PC-3 (cell line): ENCODE measurements around the gene MTRF1. TPM values are rescaled to one million over a fixed set of nuclear protein-coding genes. Genes with fewer than 3 reads are reported as not detected.
"Not testable (repeated sequence)": the region's sequence is repeated elsewhere in the genome, so short reads cannot be mapped to it uniquely, and the experiment has no call there.

Source experiments
- ATAC-seq: fragments of 200-7000 bp; cut with Tn5 transposase; 2 replicates; pipeline ENCODE4 v1.9.1; 2020; ENCODE audit warnings: mild to moderate bottlenecking, moderate library complexity
- BruUV-seq: library from RNA; stranded (reverse); fragments of 400-500 nt; replicated peaks from 2 replicates; lab custom pipeline; 2021; lab: Mats Ljungman, UMichigan
- CTCF ChIA-PET: fragments of 300-600 bp; sonication (Branson Sonifier 250); formaldehyde crosslinking; loops from one replicate; lab custom pipeline; 2022; ENCODE audit warnings: antibody characterized with exemption; lab: Charles Lee
- POLR2A ChIA-PET: fragments of 300-600 bp; sonication (Branson Sonifier 250); formaldehyde crosslinking; loops from one replicate; lab custom pipeline; 2022; ENCODE audit warnings: antibody characterized with exemption; ENCODE audit not compliant: unreplicated experiment; lab: Charles Lee
- DNase-seq: peaks from one replicate; pipeline ENCODE4 v3.0.0-alpha.2; 2015
- H2AFZ ChIP-seq: fragments of 300-600 bp; sonication (generic); 2 replicates; pipeline ENCODE4 v1.6.0; 2016; ENCODE audit warnings: antibody characterized with exemption, low read length
- H3F3A ChIP-seq: fragments of 300-600 bp; sonication (generic); one replicate; pipeline ENCODE4 v1.6.0; 2017; ENCODE audit warnings: antibody characterized with exemption, low read length, control low read depth, mild to moderate bottlenecking; ENCODE audit not compliant: unreplicated experiment
- H3K27ac ChIP-seq: fragments of 300-600 bp; sonication (generic); 2 replicates; pipeline ENCODE4 v1.5.1; 2016; ENCODE audit warnings: mild to moderate bottlenecking, low read length
- H3K27me3 ChIP-seq: fragments of 300-600 bp; sonication (generic); 2 replicates; pipeline ENCODE4 v1.6.1; 2016; ENCODE audit warnings: low read length, mixed read lengths
- H3K36me3 ChIP-seq: fragments of 300-600 bp; sonication (generic); 2 replicates; pipeline ENCODE4 v1.6.1; 2016; ENCODE audit warnings: low read depth, mixed run types, low read length, mixed read lengths
- H3K4me1 ChIP-seq: fragments of 300-600 bp; sonication (generic); 2 replicates; pipeline ENCODE4 v1.5.1; 2016; ENCODE audit warnings: low read length; ENCODE audit not compliant: insufficient read depth
- H3K4me2 ChIP-seq: fragments of 300-600 bp; sonication (generic); 2 replicates; pipeline ENCODE4 v1.6.0; 2016; ENCODE audit warnings: low read length
- H3K4me3 ChIP-seq: fragments of 300-600 bp; sonication (generic); 2 replicates; pipeline ENCODE4 v1.5.1; 2016; ENCODE audit warnings: mild to moderate bottlenecking, low read length, mixed read lengths
- H3K79me2 ChIP-seq: fragments of 300-600 bp; sonication (generic); 2 replicates; pipeline ENCODE4 v1.6.1; 2017; ENCODE audit warnings: low read length, mixed read lengths
- H3K9ac ChIP-seq: fragments of 300-600 bp; sonication (generic); 2 replicates; pipeline ENCODE4 v1.6.0; 2016; ENCODE audit warnings: mild to moderate bottlenecking, low read length
- H3K9me2 ChIP-seq: fragments of 300-600 bp; sonication (generic); replicated peaks from 2 replicates; pipeline ENCODE4 v1.6.1; 2016; ENCODE audit warnings: mixed run types, low read length, mixed read lengths
- H3K9me3 ChIP-seq: fragments of 300-600 bp; sonication (generic); 2 replicates; pipeline ENCODE4 v1.6.1; 2016; ENCODE audit warnings: low read length, mixed read lengths
- H4K20me1 ChIP-seq: fragments of 300-600 bp; sonication (generic); 2 replicates; pipeline ENCODE4 v1.6.1; 2016; ENCODE audit warnings: low read length, mixed read lengths
- CTCF ChIP-seq: fragments of 300-600 bp; sonication (generic); conservative IDR thresholded peaks from 2 replicates; pipeline ENCODE4 v1.5.1; 2017; ENCODE audit warnings: antibody characterized with exemption, low read depth, mild to moderate bottlenecking, low read length
- EZH2 ChIP-seq: fragments of 300-600 bp; sonication (generic); IDR thresholded peaks from one replicate; pipeline ENCODE4 v1.6.1; 2017; ENCODE audit warnings: antibody characterized with exemption, mild to moderate bottlenecking, low read length; ENCODE audit not compliant: unreplicated experiment
- EZH2phosphoT487 ChIP-seq: fragments of 300-600 bp; sonication (generic); IDR thresholded peaks from 2 replicates; pipeline ENCODE4 v1.6.1; 2018; ENCODE audit warnings: mild to moderate bottlenecking, antibody characterized with exemption, low read length, borderline replicate concordance
- intact Hi-C: fragments of 100-400 bp; cut with micrococcal nuclease; formaldehyde crosslinking; loops from 2 replicates; pipeline ENCODE4 v1.9.0; 2023
- total RNA-seq: library from RNA; depleted of rRNA; stranded (reverse); fragments of >200 nt; gene quantifications from 2 replicates; pipeline ENCODE4 v1.2.3, GENCODE V29; 2014

MTRF1 gene
- total RNA-seq, 1 experiment from 2014 or later, result 4.7 TPM

DNA sequence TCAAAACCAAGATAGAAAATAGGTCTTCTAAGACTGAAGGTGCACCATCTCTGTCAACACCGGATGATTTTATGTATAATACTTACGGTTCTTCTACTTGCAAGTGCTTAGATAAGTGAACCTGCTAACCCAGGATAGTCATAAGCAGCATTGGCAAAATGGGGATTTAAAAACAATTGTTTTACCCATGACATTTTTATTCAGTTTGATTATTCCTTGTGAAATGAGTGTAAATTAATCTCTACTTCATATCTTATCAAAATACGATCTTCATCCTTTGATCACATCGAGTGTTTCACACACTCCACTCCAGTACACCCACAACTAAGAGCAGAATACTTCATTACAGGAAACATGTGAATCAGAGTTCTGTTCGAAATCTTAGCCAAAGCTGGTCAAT is 23.0 kb upstream of the MTRF1 start:
- no peak overlapping the region for H3K9ac ChIP-seq
- H2AFZ ChIP-seq, result no peak overlapping the region
- POLR2A ChIA-PET, result no interaction called here
- no peak for DNase-seq
- no peaks in the 10 kb centered on the region for H3K36me3 ChIP-seq
- intact Hi-C loops, result no loop called here
- H3K4me3 ChIP-seq, result no peak overlapping the region
- H3K9me2 ChIP-seq, result no peaks in the 10 kb centered on the region
- BruUV-seq, result no TSS peak
- no peaks in the 10 kb centered on the region for H3K79me2 ChIP-seq
- TF ChIP-seq CTCF (no peak), EZH2 (no peak), EZH2phosphoT487 (no peak)
- CTCF ChIA-PET, result no interaction called here
- no peak overlapping the region for H3K4me2 ChIP-seq
- H3K4me1 ChIP-seq, result peaks cover 12% of the 10 kb centered on the region
- no peak for ATAC-seq
- peak overlapping the region; percentile 96; the same call in 1 of the 2 replicates for H3K27ac ChIP-seq
- no peaks in the 10 kb centered on the region for H4K20me1 ChIP-seq
- no peaks in the 10 kb centered on the region for H3K27me3 ChIP-seq
- no peaks in the 10 kb centered on the region for H3F3A ChIP-seq
- H3K9me3 ChIP-seq, result no peaks in the 10 kb centered on the region

DNA sequence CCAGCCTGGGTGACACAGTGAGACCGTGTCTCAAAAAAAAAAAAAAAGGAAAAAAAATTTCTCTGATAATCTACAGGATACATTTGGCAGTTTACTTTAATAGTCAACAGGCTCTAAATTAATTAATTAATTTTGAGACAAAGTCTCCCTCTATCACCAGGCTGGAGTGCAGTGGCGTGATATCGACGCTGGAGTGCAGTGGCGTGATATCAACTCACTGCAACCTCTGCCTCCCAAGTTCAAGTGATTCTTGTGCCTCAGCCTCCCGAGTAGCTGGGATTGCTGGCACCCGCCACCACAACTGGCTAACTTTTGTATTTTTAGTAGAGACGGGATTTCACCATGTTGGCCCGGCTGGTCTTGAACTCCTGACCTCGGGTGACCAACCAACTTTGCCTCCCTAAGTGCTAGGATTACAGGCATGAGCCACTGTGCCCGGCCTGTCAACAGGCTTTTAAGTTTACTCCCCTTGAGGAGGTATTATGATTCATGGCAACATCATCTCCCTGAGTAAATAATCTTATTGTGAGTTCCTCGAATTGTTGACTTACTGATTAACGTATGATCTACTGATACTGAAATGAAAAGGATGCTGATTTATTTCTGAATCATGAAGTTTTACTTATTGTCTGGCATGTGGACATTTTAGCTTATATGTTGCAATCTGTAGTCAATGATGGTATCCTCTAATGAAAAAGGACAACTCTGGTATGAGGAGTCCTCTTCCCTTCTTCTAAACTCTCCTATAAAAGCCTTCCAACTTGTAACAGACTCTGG is 21.3 kb upstream of the MTRF1 start:
- Histone ChIP-seq H3K4me2 (peak overlapping the region; percentile 52), H3K27ac (peak overlapping the region; percentile 96), H3K27me3 (no peaks in the 10 kb centered on the region), H3K36me3 (no peaks in the 10 kb centered on the region), H2AFZ (peak overlapping the region; percentile 46; the same call in 1 of the 2 replicates), H4K20me1 (no peaks in the 10 kb centered on the region), H3K79me2 (no peaks in the 10 kb centered on the region), H3K4me1 (peaks cover 12% of the 10 kb centered on the region), H3K4me3 (no peak overlapping the region), H3K9me3 (no peaks in the 10 kb centered on the region), H3F3A (no peaks in the 10 kb centered on the region), H3K9me2 (no peaks in the 10 kb centered on the region), H3K9ac (peak overlapping the region; percentile 47; the same call in 1 of the 2 replicates)
- BruUV-seq, result no TSS peak
- ATAC-seq (peak; percentile 97), DNase-seq (peak; percentile 95)
- ChIA-PET POLR2A (interaction anchor here (0.5 to 0.6 kb wide), 2 partner anchors 10 to 11 kb away, joined by 3 read pairs; no protein-coding TSS in a partner anchor), CTCF (no interaction called here)
- no peak for TF ChIP-seq EZH2phosphoT487
- no peak for TF ChIP-seq CTCF
- no peak for TF ChIP-seq EZH2
- intact Hi-C loops, result loop anchor here (1.0 kb wide), 2 partner anchors 27 to 220 kb away; partner anchors contain the start of gene NAA16

GRCh38 chr13:41282129-41282571 is 18.8 kb upstream of the MTRF1 start:
- Histone ChIP-seq H3K27ac (no peak overlapping the region), H3K36me3 (no peaks in the 10 kb centered on the region), H3F3A (no peaks in the 10 kb centered on the region), H3K9me3 (no peaks in the 10 kb centered on the region), H3K27me3 (no peaks in the 10 kb centered on the region), H3K79me2 (no peaks in the 10 kb centered on the region), H3K9me2 (no peaks in the 10 kb centered on the region), H3K4me1 (peaks cover 12% of the 10 kb centered on the region), H2AFZ (no peak overlapping the region), H3K9ac (no peak overlapping the region), H3K4me2 (no peak overlapping the region), H3K4me3 (no peak overlapping the region), H4K20me1 (no peaks in the 10 kb centered on the region)
- ATAC-seq (no peak), DNase-seq (no peak)
- TF ChIP-seq CTCF (no peak), EZH2 (no peak), EZH2phosphoT487 (no peak)
- ChIA-PET POLR2A (no interaction called here), CTCF (no interaction called here)
- BruUV-seq, result no TSS peak
- intact Hi-C loops, result no loop called here

- H3K27ac ChIP-seq, H3K4me1 ChIP-seq, H3K9ac ChIP-seq, H3K36me3 ChIP-seq, H3K27me3 ChIP-seq, CTCF ChIA-PET, H3K9me3 ChIP-seq, H4K20me1 ChIP-seq, H3K4me2 ChIP-seq, POLR2A ChIA-PET, DNase-seq, intact Hi-C loops, ATAC-seq, BruUV-seq, H3K9me2 ChIP-seq, H2AFZ ChIP-seq, H3F3A ChIP-seq, H3K79me2 ChIP-seq, H3K4me3 ChIP-seq: not testable (repeated sequence)
Observed at GRCh38 chr13:41279156-41279555, 15.8 kb upstream of the MTRF1 start.
